C4-2B (cell line): Measurements from ENCODE around the gene CSNK1A1.

Experiments
- ZFX ChIP-seq: fragments of 450-650 bp; IDR thresholded peaks from 2 replicates; pipeline ENCODE4 v1.6.1; 2017
- TF ChIP-seq, protein P1 (sequence below): fragments of 450-650 bp; conservative IDR thresholded peaks from 2 replicates; pipeline ENCODE4 v1.5.1; 2017; ENCODE audit warnings: mild to moderate bottlenecking

DNA sequence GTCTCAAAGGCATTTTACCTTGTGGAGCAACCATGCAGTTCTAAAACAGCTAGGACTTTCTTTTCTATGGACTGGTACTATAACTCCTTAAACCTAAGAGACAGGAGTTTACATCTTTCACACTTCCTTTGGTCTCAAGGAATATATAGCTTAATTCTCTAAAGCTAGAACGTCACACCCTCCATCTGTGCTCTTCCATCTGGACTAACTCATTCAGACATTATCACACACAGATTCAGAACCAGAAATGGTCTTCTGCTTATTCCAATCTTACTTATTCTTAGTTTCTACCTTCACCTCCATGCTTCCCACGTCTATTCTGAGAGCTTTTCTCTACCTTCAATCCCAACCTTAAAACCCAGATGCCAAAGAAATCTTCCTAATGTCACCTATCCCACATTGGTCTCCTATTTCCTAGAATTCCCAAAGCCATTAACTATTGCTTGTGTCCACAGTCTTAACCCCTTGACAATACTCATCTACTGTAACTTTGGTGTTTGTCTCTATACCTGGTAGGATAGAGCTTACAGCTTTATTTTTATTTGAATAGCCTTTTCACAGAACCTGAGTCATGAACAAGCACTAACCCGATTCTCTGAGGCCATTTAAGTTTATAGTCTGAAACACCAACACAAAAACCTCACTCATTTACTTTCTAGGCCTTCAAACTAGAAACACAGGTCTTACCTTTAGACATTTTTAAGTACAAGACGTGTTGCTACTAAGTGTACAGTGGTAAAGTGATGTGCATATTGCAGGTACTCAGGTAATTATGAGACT, 22.8 kb downstream of the CSNK1A1 start:
- TF ChIP-seq, protein P1, sequence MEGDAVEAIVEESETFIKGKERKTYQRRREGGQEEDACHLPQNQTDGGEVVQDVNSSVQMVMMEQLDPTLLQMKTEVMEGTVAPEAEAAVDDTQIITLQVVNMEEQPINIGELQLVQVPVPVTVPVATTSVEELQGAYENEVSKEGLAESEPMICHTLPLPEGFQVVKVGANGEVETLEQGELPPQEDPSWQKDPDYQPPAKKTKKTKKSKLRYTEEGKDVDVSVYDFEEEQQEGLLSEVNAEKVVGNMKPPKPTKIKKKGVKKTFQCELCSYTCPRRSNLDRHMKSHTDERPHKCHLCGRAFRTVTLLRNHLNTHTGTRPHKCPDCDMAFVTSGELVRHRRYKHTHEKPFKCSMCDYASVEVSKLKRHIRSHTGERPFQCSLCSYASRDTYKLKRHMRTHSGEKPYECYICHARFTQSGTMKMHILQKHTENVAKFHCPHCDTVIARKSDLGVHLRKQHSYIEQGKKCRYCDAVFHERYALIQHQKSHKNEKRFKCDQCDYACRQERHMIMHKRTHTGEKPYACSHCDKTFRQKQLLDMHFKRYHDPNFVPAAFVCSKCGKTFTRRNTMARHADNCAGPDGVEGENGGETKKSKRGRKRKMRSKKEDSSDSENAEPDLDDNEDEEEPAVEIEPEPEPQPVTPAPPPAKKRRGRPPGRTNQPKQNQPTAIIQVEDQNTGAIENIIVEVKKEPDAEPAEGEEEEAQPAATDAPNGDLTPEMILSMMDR = no peak
- TF ChIP-seq ZFX = no peak
